Activated gamma-delta T cell treated with anti-CD3 and anti-CD28 coated beads, Interleukin-2, amount 50 U/mL, for 16 hours (primary cell): ENCODE measurements around the gene TSPYL6.

Experiments
- DNase-seq: peaks from one replicate; pipeline ENCODE4 v3.0.0-alpha.2; 2020; ENCODE audit warnings: low read depth

TSPYL6 gene

DNA sequence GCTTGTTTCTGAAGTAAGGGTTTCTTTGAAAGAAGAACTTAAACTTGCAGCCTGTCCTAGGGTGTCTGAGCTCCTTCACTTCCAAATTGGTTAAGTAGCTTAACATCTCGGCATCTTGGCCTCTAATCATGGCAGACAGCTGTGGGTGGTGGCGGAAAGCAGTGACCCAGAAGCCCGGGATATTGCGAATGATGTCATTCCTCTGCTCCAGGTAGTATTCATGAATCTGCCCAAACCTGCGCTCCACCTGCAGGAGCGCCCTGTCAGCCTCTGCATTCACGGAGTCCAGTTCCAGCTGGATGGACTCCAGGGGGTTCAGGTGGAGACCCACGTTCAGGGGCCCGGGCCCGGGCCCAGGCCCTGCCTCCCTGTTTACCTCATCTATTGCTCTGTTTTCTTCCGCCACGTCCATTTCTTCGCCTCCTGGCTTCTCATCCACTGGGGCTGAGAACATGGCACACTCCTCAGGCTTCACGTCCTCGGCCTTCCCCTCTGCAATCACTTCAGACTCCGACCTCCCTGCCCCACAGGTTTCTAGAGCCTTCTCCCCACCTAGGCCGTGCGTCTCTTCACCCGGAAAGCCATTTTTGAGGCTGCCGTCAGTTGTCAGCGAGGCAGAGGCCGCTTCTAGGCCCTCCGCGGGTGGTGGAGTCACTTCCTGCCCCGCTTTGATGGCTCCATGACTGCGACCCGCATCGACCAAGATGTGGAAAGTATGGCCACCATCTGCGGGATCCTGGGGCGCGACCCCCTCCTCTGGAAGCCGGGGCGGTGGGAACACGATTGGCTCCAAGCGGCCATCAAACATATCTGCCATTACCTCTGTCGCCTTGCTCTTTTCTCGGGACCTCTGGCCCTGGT lies 569 bp downstream of the TSPYL6 start:
- no peak for DNase-seq

- no peak for DNase-seq
Observed at GRCh38 chr2:54254180-54254579, 1.8 kb downstream of the TSPYL6 start.

DNA sequence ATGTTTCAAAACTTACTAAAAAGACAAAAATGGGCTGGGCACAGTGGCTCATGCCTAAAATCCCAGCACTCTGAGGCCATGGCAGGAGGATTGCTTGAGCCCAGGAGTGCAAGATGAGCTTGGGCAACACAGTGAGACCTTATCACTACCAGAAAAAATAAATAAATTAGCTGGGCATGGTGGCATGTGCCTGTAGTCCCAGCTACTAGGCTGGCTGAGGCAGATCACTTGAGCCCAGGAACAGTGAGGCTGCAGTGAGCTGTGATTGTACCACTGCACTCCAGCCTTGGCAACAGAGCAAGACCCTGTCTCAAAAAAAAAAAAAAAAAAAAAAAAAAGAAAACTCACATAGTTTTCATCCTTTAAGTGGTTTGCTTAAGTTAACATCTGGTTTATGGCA lies 6.4 kb downstream of the TSPYL6 start:
- no peak for DNase-seq

GRCh38 chr2:54247115-54247514 lies 8.9 kb downstream of the TSPYL6 start:
- DNase-seq: no peak

DNA sequence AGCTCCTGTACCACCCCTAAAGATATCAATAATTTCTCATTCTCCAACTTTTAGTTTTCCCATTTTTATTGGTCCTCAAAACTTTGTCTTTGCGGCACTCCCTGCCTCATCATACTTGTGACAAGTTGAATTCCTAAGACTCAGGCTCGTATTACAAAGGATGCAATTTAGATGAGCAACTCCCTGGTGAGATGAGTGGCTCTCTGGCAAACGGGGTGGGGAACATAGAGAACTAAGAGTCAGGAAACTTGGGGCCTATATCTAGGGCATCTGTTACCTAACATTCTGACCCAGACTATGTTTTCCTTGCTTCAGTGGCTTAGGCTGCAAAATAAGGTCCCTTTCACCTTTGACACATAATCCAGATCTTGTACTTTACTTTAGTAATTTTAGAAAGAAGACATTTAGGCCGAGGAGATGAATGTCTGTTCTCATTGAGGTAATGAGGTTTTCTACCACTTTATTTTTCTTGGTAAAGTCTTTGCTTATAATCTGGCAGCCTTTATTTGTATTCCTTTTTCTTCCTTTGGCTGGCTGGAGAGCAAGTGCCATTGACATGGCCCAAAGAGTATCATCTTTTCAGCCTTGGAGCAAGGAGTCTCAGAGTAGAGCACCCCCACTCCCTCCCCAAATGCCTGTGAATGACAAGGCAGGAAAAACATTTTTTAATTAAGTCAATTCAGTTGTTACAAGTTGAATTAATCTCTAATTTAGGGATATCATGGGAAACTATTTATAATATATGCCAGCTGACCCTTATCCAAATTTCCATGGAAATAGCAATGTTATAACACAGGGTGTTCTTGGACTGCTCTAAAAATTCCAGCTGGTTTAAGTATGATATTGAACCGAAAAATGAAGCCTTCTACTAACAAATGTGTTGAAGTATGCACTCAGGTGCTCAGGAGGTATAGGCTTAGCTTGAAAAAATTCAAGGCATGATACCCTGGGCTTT lies 15.2 kb downstream of the TSPYL6 start:
- DNase-seq: no peak

- DNase-seq: no peak
Observed at GRCh38 chr2:54239427-54239826, 16.6 kb downstream of the TSPYL6 start.

GRCh38 chr2:54237428-54237827 lies 18.6 kb downstream of the TSPYL6 start:
- no peak for DNase-seq

GRCh38 chr2:54233832-54234649 lies 22.0 kb downstream of the TSPYL6 start:
- no peak for DNase-seq

DNA sequence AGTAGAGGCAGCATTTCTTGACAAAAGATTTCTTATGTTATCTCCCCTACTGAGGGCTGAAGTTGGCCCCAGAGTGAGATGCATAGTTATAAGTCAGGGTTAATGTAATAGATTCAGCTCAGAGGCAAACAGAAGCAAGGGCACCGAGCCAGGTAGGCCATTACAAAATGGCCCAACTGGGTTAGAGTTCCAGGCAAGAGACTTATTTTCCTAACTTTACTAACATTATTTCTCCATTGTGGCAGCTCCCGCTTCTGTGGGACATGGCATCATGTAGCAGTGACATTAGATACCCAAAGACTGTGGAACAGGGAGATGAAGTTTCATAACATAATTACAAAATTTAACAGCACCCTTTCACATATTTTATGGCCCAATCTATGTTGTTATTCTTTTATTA lies 27.1 kb downstream of the TSPYL6 start:
- DNase-seq: no peak

DNA sequence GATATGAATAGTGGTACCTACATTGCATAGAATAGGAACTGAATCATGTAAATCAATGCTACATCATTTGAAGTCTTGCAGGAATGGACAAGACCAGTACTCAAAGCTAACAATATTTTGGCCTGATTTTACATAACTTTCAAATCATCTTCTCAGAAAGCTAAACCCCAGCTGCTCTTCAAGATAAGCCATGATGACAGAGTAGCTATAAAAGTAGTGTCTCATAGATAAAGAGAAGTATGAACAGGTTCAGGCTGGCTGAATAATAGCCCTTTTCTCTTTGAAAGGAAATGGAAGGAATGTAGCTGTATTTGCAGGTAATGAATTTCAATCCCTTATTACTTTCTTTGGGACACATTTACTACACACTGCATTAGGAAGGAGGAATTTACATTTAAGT lies 28.2 kb downstream of the TSPYL6 start:
- DNase-seq: no peak

- DNase-seq: no peak
Observed at GRCh38 chr2:54226260-54226659, 29.8 kb downstream of the TSPYL6 start.

DNA sequence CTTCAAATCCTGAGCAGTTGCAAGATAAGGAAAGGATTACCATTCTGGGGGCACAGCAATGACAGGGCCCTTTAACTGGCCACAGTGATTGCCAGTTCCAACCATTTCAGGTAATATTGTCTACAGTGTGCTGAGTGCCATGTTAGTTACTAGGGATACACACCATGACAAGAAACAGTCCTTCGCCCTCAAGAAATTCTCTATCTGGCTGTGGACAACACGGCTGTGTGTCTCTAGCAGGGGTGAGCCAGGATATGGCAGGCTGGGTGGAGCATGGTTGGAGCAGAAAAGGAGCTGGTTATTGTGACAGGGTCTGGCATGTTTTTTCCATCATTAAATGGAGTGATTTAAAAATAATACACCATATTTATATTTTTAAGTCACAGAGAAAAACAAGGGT lies 31.0 kb downstream of the TSPYL6 start:
- DNase-seq: no peak

DNA sequence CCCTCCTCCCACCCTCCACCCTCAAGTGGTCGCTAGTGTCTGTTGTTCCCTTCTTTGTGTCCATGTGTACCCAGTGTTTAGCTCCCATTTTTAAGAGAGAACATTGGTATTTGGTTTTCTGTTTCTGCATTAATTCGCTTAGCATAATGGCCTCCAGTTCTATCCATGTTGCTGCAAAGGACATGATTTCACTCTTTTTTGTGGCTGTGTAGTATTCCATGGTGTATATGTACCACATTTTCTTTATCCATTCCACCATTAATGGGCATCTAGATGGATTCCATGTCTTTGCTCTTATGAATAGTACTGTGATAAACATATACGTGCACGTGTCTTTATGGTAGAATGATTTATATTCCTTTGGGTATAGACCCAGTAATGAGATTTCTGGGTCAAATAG lies 42.9 kb downstream of the TSPYL6 start:
- no peak for DNase-seq

- DNase-seq: no peak
Observed at GRCh38 chr2:54212456-54212855, 43.6 kb downstream of the TSPYL6 start.

GRCh38 chr2:54209379-54209778 lies 46.6 kb downstream of the TSPYL6 start:
- no peak for DNase-seq

- no peak for DNase-seq
Observed at GRCh38 chr2:54208364-54209240, 47.4 kb downstream of the TSPYL6 start.

- DNase-seq: no peak
Observed at GRCh38 chr2:54207666-54208195, 48.3 kb downstream of the TSPYL6 start.

- DNase-seq: no peak
Observed at GRCh38 chr2:54206596-54206995, 49.4 kb downstream of the TSPYL6 start.

GRCh38 chr2:54204476-54204875 lies 51.6 kb downstream of the TSPYL6 start:
- no peak for DNase-seq
